Liver (tissue), 9 donors: ENCODE measurements around the gene GAL. TPM values are rescaled to one million over a fixed set of nuclear protein-coding genes. Genes with fewer than 3 reads are reported as not detected.

ENCODE experiments used
- DNase-seq: peaks from one replicate; pipeline ENCODE4 v3.0.0-alpha.2; 2017; ENCODE audit warnings: low spot score
- H3K27ac ChIP-seq, 2 donors: one replicate each; pipeline ENCODE4 v1.7.0; 2013; ENCODE audit warnings: inconsistent platforms in 2 of 2, low read length in 2 of 2, control low read depth in 1 of 2, low read depth in 1 of 2, mild to moderate bottlenecking in 1 of 2
- H3K27me3 ChIP-seq, 4 donors: one replicate each; pipeline versions ENCODE4 v1.6.1 to v1.7.0; 2013; ENCODE audit warnings: low read length in 3 of 4, inconsistent platforms in 1 of 4, mild to moderate bottlenecking in 1 of 4, moderate library complexity in 1 of 4; ENCODE audit not compliant: control insufficient read depth in 4 of 4, insufficient read depth in 4 of 4
- H3K36me3 ChIP-seq, 4 donors: one replicate each; pipeline versions ENCODE4 v1.6.1 to v1.7.0; 2013; ENCODE audit warnings: low read length in 3 of 4, mild to moderate bottlenecking in 3 of 4, low read depth in 1 of 4, moderate library complexity in 1 of 4; ENCODE audit not compliant: control insufficient read depth in 4 of 4, insufficient read depth in 3 of 4
- H3K4me1 ChIP-seq, 4 donors: one replicate each; pipeline versions ENCODE4 v1.6.1 to v1.7.0; 2013; ENCODE audit warnings: low read length in 3 of 4, mild to moderate bottlenecking in 3 of 4, moderate library complexity in 1 of 4; ENCODE audit not compliant: control insufficient read depth in 4 of 4, insufficient read depth in 4 of 4
- H3K4me3 ChIP-seq, 3 donors: one replicate each; pipeline versions ENCODE4 v1.6.1 to v1.7.0; 2013; ENCODE audit warnings: low read length in 3 of 3, control low read depth in 1 of 3, low read depth in 1 of 3, mild to moderate bottlenecking in 1 of 3
- H3K9ac ChIP-seq, 2 donors: one replicate each; pipeline ENCODE4 v1.7.0; 2013; ENCODE audit warnings: low read length in 2 of 2, mild to moderate bottlenecking in 2 of 2, moderate library complexity in 2 of 2, control low read depth in 1 of 2, low read depth in 1 of 2
- H3K9me3 ChIP-seq, 4 donors: one replicate each; pipeline versions ENCODE4 v1.6.1 to v1.7.0; 2013; ENCODE audit warnings: low read length in 3 of 4; ENCODE audit not compliant: control insufficient read depth in 4 of 4
- EGR1 ChIP-seq, 2 donors: IDR thresholded peaks; 2 replicates each; pipeline ENCODE4 v1.6.1; 2016 to 2018; ENCODE audit warnings: antibody characterized with exemption in 2 of 2, low read depth in 2 of 2
- FOXA1 ChIP-seq: IDR thresholded peaks from 2 replicates; pipeline ENCODE4 v1.6.1; 2016; ENCODE audit warnings: antibody characterized with exemption
- FOXA2 ChIP-seq: IDR thresholded peaks from 2 replicates; pipeline ENCODE4 v1.6.1; 2016; ENCODE audit warnings: antibody characterized with exemption
- GABPA ChIP-seq, 2 donors: IDR thresholded peaks in 1 of 2; conservative IDR thresholded peaks in 1 of 2; 2 replicates each; pipeline ENCODE4 v1.6.1; 2016; ENCODE audit warnings: antibody characterized with exemption in 2 of 2, mild to moderate bottlenecking in 1 of 2, moderate library complexity in 1 of 2
- HNF4A ChIP-seq, 2 donors: conservative IDR thresholded peaks; 2 replicates each; pipeline ENCODE4 v1.6.1; 2016; ENCODE audit warnings: antibody characterized with exemption in 2 of 2, mild to moderate bottlenecking in 2 of 2
- HNF4G ChIP-seq: IDR thresholded peaks from 2 replicates; pipeline ENCODE4 v1.6.1; 2016; ENCODE audit warnings: antibody characterized with exemption
- JUND ChIP-seq, 2 donors: IDR thresholded peaks; 2 replicates each; pipeline ENCODE4 v1.6.1; 2016; ENCODE audit warnings: antibody characterized with exemption in 2 of 2
- NR2F2 ChIP-seq: IDR thresholded peaks from 2 replicates; pipeline ENCODE4 v1.6.1; 2016; ENCODE audit warnings: antibody characterized with exemption
- RAD21 ChIP-seq, 2 donors: IDR thresholded peaks; 2 replicates each; pipeline ENCODE4 v1.6.1; 2016; ENCODE audit warnings: antibody characterized with exemption in 2 of 2, mild to moderate bottlenecking in 2 of 2
- RXRA ChIP-seq, 2 donors: IDR thresholded peaks; 2 replicates each; pipeline ENCODE4 v1.6.1; 2017 to 2018; ENCODE audit warnings: antibody characterized with exemption in 2 of 2, mild to moderate bottlenecking in 1 of 2
- SP1 ChIP-seq: IDR thresholded peaks from 2 replicates; pipeline ENCODE4 v1.6.1; 2018; ENCODE audit warnings: antibody characterized with exemption, mild to moderate bottlenecking
- TAF1 ChIP-seq: conservative IDR thresholded peaks from 2 replicates; pipeline ENCODE4 v1.6.1; 2016; ENCODE audit warnings: antibody characterized with exemption, mild to moderate bottlenecking
- YY1 ChIP-seq: IDR thresholded peaks from 2 replicates; pipeline ENCODE4 v1.6.1; 2016; ENCODE audit warnings: antibody characterized with exemption, mild to moderate bottlenecking
- WGBS: extraction: QIAGEN DNeasy Blood & Tissue Kit; methylation state at CpG from one replicate; pipeline ENCODE4 v1.1.7; 2013; 5-methylcytosine and 5-hydroxymethylcytosine counted together
- polyA plus RNA-seq, 2 donors: library from polyadenylated mRNA; stranded (reverse) in 1 of 2; unstranded in 1 of 2; fragments of 200-250 nt in 1 of 2; fragments of >200 nt in 1 of 2; fragmentation: Nextera tagmentation in 1 of 2; extraction: Ambion mirVana in 1 of 2; gene quantifications; one replicate each; pipeline versions ENCODE4 v1.2.1 to v1.2.3, GENCODE V29; 2013 to 2015
- total RNA-seq, 2 donors: library from RNA; depleted of rRNA; stranded (reverse); fragments of >200 nt; gene quantifications; one replicate each; pipeline ENCODE4 v1.2.3, GENCODE V29; 2014
- TF ChIP-seq, protein P1 (sequence below): fragments of 150-350 bp; IDR thresholded peaks from 2 replicates; pipeline ENCODE4 v1.5.1; 2017; ENCODE audit warnings: improper control_type of control experiment, low read depth, low read length; ENCODE audit not compliant: missing input control
- TF ChIP-seq, protein P2 (sequence below): IDR thresholded peaks from 2 replicates; pipeline ENCODE4 v1.6.1; 2016; ENCODE audit warnings: antibody characterized with exemption
- TF ChIP-seq, protein P3 (sequence below): IDR thresholded peaks from 2 replicates; pipeline ENCODE4 v1.6.1; 2016; ENCODE audit warnings: antibody characterized with exemption
- TF ChIP-seq, protein P4 (sequence below): IDR thresholded peaks from 2 replicates; pipeline ENCODE4 v1.6.1; 2016; ENCODE audit warnings: antibody characterized with exemption
- TF ChIP-seq, protein P5 (sequence below): IDR thresholded peaks from 2 replicates; pipeline ENCODE4 v1.6.1; 2016; ENCODE audit warnings: antibody characterized with exemption, mild to moderate bottlenecking
- donor health status: healthy.
- donor health status: healthy.
- donor health status: healthy.
- donor health status: healthy.
- donor health status: healthy.

GAL gene
- total and polyA plus RNA-seq, 4 donors: 0.47 TPM; not detected in 3

DNA sequence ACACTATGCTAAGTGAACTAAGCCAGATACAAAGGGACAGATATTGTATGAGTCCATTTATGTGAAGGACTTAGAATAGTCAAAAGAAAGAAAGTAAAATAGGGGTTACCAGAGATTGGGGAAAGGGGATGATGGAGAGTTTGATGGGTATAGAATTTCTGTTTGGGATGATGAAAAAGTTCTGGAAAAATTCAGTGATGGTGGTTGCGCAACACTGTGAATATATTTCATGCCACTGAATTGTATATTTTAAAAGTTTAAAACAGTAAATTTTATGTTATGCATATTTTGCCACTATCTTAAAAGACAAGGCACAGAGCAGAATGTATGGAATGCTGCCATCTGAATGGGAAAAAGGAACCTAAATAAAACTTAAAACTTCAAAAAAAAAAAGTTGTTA is 37.8 kb downstream of the GAL start (continued):
- TF ChIP-seq, protein P1, sequence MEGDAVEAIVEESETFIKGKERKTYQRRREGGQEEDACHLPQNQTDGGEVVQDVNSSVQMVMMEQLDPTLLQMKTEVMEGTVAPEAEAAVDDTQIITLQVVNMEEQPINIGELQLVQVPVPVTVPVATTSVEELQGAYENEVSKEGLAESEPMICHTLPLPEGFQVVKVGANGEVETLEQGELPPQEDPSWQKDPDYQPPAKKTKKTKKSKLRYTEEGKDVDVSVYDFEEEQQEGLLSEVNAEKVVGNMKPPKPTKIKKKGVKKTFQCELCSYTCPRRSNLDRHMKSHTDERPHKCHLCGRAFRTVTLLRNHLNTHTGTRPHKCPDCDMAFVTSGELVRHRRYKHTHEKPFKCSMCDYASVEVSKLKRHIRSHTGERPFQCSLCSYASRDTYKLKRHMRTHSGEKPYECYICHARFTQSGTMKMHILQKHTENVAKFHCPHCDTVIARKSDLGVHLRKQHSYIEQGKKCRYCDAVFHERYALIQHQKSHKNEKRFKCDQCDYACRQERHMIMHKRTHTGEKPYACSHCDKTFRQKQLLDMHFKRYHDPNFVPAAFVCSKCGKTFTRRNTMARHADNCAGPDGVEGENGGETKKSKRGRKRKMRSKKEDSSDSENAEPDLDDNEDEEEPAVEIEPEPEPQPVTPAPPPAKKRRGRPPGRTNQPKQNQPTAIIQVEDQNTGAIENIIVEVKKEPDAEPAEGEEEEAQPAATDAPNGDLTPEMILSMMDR: no peak
- TF ChIP-seq RXRA (IDR thresholded peaks at IDR 0.05): no peak
- TF ChIP-seq RAD21 (IDR thresholded peaks at IDR 0.05): no peak

DNA sequence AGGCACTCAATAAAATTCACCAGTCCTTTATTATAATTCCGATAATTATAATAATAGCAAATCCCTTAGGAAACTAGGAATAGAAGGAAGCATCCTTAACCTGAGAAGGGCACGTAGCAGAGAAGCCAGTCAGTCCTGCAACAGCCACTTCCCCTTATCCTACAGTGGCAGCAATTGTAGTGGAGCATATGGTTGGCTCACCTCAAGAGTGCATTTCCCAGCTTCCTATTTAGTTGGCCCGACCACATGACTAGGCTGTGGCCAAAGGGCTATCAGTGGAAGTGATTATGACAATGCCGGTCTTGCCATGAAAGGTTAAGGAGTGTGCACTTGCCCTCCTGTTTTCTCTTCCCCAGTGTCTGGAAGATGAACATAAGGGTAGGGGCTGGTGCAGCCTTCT is 39.9 kb downstream of the GAL start:
- Histone ChIP-seq H3K4me3 (no peak overlapping the region), H3K4me1 (no peaks in the 10 kb centered on the region), H3K27me3 (no peaks in the 10 kb centered on the region), H3K9me3 (peaks cover 0 to 9% (median 5%) of the 10 kb centered on the region in 4 donors), H3K9ac (no peak overlapping the region), H3K36me3 (no peaks in the 10 kb centered on the region), H3K27ac (no peak overlapping the region)
- no peak for DNase-seq
- WGBS: 78% methylated on average over 4 of the region's 4 CpGs
- TF ChIP-seq GABPA (IDR thresholded peaks at IDR 0.05 in 1 of 2, conservative IDR thresholded peaks at IDR 0.05 in 1 of 2) (no peak), JUND (IDR thresholded peaks at IDR 0.05) (no peak)

DNA sequence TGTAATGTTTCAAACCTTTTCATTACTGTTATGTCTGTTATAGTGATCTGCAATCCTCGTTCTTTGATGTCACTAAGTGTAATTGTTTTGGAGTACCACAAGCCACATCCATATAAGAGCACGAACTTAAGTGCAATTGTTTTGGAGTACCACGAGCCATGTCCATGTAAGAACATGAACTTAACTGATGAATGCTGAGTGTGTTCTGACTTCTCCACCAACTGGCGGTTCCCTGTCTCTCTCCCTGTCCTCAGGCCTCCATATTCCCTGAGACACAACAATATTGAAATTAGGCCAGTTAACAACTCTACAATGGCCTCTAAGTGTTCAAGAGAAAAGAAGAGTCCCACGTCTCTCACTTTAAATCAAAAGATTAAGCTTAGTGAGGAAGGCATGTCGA is 43.4 kb downstream of the GAL start:
- Histone ChIP-seq H3K27me3 (no peaks in the 10 kb centered on the region), H3K9me3 (no peaks in the 10 kb centered on the region), H3K4me1 (no peaks in the 10 kb centered on the region), H3K36me3 (no peaks in the 10 kb centered on the region), H3K4me3 (no peak overlapping the region), H3K9ac (no peak overlapping the region), H3K27ac (no peak overlapping the region)
- WGBS: 86% methylated on average over 6 of the region's 6 CpGs
- TF ChIP-seq YY1 (no peak), EGR1 (IDR thresholded peaks at IDR 0.05; ENCODE audit: low read depth in 2 of 2) (no peak), RAD21 (IDR thresholded peaks at IDR 0.05) (no peak), HNF4A (conservative IDR thresholded peaks at IDR 0.05) (no peak), JUND (IDR thresholded peaks at IDR 0.05) (no peak), FOXA1 (no peak), TAF1 (no peak), FOXA2 (no peak), HNF4G (no peak), GABPA (IDR thresholded peaks at IDR 0.05 in 1 of 2, conservative IDR thresholded peaks at IDR 0.05 in 1 of 2) (no peak), RXRA (IDR thresholded peaks at IDR 0.05) (no peak), SP1 (no peak), NR2F2 (no peak)
- TF ChIP-seq, protein P1: no peak
- TF ChIP-seq, protein P2, sequence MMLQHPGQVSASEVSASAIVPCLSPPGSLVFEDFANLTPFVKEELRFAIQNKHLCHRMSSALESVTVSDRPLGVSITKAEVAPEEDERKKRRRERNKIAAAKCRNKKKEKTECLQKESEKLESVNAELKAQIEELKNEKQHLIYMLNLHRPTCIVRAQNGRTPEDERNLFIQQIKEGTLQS: no peak
- TF ChIP-seq, protein P3, sequence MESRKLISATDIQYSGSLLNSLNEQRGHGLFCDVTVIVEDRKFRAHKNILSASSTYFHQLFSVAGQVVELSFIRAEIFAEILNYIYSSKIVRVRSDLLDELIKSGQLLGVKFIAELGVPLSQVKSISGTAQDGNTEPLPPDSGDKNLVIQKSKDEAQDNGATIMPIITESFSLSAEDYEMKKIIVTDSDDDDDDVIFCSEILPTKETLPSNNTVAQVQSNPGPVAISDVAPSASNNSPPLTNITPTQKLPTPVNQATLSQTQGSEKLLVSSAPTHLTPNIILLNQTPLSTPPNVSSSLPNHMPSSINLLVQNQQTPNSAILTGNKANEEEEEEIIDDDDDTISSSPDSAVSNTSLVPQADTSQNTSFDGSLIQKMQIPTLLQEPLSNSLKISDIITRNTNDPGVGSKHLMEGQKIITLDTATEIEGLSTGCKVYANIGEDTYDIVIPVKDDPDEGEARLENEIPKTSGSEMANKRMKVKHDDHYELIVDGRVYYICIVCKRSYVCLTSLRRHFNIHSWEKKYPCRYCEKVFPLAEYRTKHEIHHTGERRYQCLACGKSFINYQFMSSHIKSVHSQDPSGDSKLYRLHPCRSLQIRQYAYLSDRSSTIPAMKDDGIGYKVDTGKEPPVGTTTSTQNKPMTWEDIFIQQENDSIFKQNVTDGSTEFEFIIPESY: no peak
- TF ChIP-seq, protein P4, sequence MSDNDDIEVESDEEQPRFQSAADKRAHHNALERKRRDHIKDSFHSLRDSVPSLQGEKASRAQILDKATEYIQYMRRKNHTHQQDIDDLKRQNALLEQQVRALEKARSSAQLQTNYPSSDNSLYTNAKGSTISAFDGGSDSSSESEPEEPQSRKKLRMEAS: no peak
- TF ChIP-seq, protein P5, sequence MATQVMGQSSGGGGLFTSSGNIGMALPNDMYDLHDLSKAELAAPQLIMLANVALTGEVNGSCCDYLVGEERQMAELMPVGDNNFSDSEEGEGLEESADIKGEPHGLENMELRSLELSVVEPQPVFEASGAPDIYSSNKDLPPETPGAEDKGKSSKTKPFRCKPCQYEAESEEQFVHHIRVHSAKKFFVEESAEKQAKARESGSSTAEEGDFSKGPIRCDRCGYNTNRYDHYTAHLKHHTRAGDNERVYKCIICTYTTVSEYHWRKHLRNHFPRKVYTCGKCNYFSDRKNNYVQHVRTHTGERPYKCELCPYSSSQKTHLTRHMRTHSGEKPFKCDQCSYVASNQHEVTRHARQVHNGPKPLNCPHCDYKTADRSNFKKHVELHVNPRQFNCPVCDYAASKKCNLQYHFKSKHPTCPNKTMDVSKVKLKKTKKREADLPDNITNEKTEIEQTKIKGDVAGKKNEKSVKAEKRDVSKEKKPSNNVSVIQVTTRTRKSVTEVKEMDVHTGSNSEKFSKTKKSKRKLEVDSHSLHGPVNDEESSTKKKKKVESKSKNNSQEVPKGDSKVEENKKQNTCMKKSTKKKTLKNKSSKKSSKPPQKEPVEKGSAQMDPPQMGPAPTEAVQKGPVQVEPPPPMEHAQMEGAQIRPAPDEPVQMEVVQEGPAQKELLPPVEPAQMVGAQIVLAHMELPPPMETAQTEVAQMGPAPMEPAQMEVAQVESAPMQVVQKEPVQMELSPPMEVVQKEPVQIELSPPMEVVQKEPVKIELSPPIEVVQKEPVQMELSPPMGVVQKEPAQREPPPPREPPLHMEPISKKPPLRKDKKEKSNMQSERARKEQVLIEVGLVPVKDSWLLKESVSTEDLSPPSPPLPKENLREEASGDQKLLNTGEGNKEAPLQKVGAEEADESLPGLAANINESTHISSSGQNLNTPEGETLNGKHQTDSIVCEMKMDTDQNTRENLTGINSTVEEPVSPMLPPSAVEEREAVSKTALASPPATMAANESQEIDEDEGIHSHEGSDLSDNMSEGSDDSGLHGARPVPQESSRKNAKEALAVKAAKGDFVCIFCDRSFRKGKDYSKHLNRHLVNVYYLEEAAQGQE: no peak
- no peak for DNase-seq
